NCI-H1694 (cell line): ENCODE data around the gene PNKD.
"Not testable (repeated sequence)": the region's sequence is repeated elsewhere in the genome, so short reads cannot be mapped to it uniquely, and the experiment has no call there.

Experiments used
- DNase-seq: peaks from one replicate; lab custom pipeline; 2025; lab: John Stamatoyannopoulos, UW

PNKD gene

GRCh38 chr2:218273214-218273907, 3.0 kb downstream of the PNKD start:
- not testable (repeated sequence) for DNase-seq

GRCh38 chr2:218273908-218274249, 3.6 kb downstream of the PNKD start:
- DNase-seq: no peak

- DNase-seq: no peak
Measured at GRCh38 chr2:218274586-218274985, 4.3 kb downstream of the PNKD start.

GRCh38 chr2:218275371-218276072, 5.2 kb downstream of the PNKD start:
- no peak for DNase-seq

GRCh38 chr2:218276986-218277755, 6.9 kb downstream of the PNKD start:
- no peak for DNase-seq

- DNase-seq: no peak
Measured at GRCh38 chr2:218277921-218278320, 7.6 kb downstream of the PNKD start.

GRCh38 chr2:218278531-218279360, 8.4 kb downstream of the PNKD start:
- DNase-seq: no peak

- no peak for DNase-seq
Measured at GRCh38 chr2:218280260-218280870, 10.0 kb downstream of the PNKD start.

GRCh38 chr2:218281449-218281848, 11.1 kb downstream of the PNKD start:
- DNase-seq: no peak

- DNase-seq: no peak
Measured at GRCh38 chr2:218282173-218282991, 12.1 kb downstream of the PNKD start.

GRCh38 chr2:218284106-218284811, 13.9 kb downstream of the PNKD start:
- DNase-seq: no peak

GRCh38 chr2:218285604-218286003, 15.3 kb downstream of the PNKD start:
- peak; percentile 47 for DNase-seq

- no peak for DNase-seq
Measured at GRCh38 chr2:218286570-218287459, 16.5 kb downstream of the PNKD start.

GRCh38 chr2:218289639-218290315, 19.5 kb downstream of the PNKD start:
- DNase-seq: no peak

- no peak for DNase-seq
Measured at GRCh38 chr2:218290316-218291261, 20.3 kb downstream of the PNKD start.

- no peak for DNase-seq
Measured at GRCh38 chr2:218291318-218292047, 21.2 kb downstream of the PNKD start.
